Brain microvascular endothelial cell (primary cell): ENCODE measurements around the gene CCDC88C.
A peak's percentile ranks its signal among the peaks of the same experiment; 100 is the strongest.

Experiments used
- DNase-seq: peaks from one replicate; pipeline ENCODE4 v3.0.0-alpha.2; 2020
- H3K27ac ChIP-seq: fragments of 250-450 bp; sonication (Bioruptor Pico); 2 replicates; pipeline ENCODE4 v1.5.1; 2020; ENCODE audit warnings: mild to moderate bottlenecking, moderate library complexity
- H3K27me3 ChIP-seq: fragments of 250-450 bp; sonication (Bioruptor Pico); replicated peaks from 2 replicates; pipeline ENCODE4 v1.5.1; 2020; ENCODE audit warnings: mild to moderate bottlenecking
- H3K36me3 ChIP-seq: fragments of 250-450 bp; sonication (Bioruptor Pico); replicated peaks from 2 replicates; pipeline ENCODE4 v1.5.1; 2020; ENCODE audit warnings: mild to moderate bottlenecking
- H3K4me3 ChIP-seq: 2 replicates; pipeline ENCODE4 v1.5.1; 2011; ENCODE audit warnings: low read depth, mild to moderate bottlenecking, control low read depth, low read length, moderate library complexity
- in situ Hi-C: cut with HindIII; loops from 2 replicates; pipeline ENCODE4 v1.10.0; 2017; ENCODE audit warnings: low sequenced_read_pairs, low pct_ligation_motif_present
- TF ChIP-seq, protein P1 (sequence below): IDR thresholded peaks from 2 replicates; pipeline ENCODE4 v1.5.1; 2011; ENCODE audit warnings: low read depth, mild to moderate bottlenecking, moderate library complexity, low read length, control low read depth, inconsistent platforms; ENCODE audit errors: missing control alignments

CCDC88C gene

GRCh38 chr14:91350813-91351511 is 66.7 kb downstream of the CCDC88C start:
- Histone ChIP-seq H3K36me3 (no peaks in the 10 kb centered on the region), H3K27me3 (no peaks in the 10 kb centered on the region), H3K4me3 (no peak overlapping the region), H3K27ac (no peak overlapping the region)
- in situ Hi-C loops, result no loop called here
- TF ChIP-seq, protein P1, sequence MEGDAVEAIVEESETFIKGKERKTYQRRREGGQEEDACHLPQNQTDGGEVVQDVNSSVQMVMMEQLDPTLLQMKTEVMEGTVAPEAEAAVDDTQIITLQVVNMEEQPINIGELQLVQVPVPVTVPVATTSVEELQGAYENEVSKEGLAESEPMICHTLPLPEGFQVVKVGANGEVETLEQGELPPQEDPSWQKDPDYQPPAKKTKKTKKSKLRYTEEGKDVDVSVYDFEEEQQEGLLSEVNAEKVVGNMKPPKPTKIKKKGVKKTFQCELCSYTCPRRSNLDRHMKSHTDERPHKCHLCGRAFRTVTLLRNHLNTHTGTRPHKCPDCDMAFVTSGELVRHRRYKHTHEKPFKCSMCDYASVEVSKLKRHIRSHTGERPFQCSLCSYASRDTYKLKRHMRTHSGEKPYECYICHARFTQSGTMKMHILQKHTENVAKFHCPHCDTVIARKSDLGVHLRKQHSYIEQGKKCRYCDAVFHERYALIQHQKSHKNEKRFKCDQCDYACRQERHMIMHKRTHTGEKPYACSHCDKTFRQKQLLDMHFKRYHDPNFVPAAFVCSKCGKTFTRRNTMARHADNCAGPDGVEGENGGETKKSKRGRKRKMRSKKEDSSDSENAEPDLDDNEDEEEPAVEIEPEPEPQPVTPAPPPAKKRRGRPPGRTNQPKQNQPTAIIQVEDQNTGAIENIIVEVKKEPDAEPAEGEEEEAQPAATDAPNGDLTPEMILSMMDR, result no peak
- DNase-seq, result peak; percentile 18

GRCh38 chr14:91350483-91350812 is 67.2 kb downstream of the CCDC88C start:
- Histone ChIP-seq H3K27me3 (no peaks in the 10 kb centered on the region), H3K27ac (no peak overlapping the region), H3K36me3 (no peaks in the 10 kb centered on the region), H3K4me3 (no peak overlapping the region)
- DNase-seq, result no peak
- in situ Hi-C loops, result no loop called here
- TF ChIP-seq, protein P1, result no peak

DNA sequence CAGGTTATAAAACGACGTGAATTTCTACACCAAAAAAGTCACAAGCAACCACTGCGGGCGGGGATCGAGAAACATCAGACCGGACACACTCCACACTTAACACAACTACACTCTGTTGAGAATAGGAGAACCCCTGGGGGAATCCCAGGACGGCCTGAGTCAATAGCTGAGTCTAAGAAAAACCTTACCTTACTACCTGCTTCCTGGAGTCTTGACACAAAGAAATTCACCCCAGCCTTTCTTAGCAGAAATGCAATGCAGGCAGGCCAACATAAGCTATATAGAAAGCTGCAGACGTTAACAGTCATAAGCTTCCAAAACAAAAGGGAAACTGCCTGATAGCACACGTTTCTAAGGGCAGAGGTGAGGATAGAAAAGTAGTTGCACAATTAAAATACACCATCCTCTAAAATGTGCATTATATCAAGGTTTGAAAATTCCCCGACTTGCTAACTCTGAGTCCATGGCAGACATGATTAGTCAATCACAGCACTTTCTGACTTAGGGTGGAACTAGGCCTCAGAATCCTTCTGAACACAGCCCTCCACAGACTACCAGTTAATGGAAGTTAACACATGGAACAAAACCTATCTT is 68.0 kb downstream of the CCDC88C start:
- no peak overlapping the region for H3K4me3 ChIP-seq
- H3K27ac ChIP-seq, result no peak overlapping the region
- in situ Hi-C loops, result no loop called here
- H3K36me3 ChIP-seq, result no peaks in the 10 kb centered on the region
- no peak for DNase-seq
- TF ChIP-seq, protein P1, result no peak
- no peaks in the 10 kb centered on the region for H3K27me3 ChIP-seq

DNA sequence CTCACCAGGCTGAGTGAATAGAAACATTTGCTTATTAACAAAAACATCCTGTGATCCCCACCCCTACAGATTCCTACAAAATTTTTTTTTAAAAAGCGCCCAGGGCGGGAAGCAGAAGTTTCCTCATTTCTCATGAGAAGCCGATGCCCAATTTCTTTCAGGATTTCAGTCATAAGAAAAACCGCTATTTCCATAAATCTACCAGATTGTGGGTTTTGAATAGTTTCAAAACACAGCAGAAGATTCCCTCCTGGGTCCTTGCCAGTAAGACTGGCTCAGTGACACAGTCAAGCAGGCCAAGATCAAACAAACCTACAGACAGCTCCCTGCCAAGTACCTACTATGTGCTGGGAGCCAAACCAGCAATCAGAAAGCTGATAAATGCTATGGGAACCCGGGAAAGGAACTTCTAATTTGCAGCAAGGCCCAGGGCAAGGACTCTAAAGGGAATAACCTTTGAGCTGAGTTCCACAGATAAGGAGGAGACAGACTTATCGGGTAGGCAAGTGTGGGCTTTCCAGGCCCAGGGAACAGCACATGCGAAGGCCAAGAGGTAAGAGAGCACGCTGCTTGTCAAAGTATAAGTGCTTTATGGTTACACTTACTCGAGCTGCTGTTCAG is 68.7 kb downstream of the CCDC88C start:
- in situ Hi-C loops, result no loop called here
- DNase-seq, result no peak
- no peak overlapping the region for H3K4me3 ChIP-seq
- H3K27me3 ChIP-seq, result no peaks in the 10 kb centered on the region
- no peak overlapping the region for H3K27ac ChIP-seq
- no peaks in the 10 kb centered on the region for H3K36me3 ChIP-seq
- TF ChIP-seq, protein P1, result no peak

DNA sequence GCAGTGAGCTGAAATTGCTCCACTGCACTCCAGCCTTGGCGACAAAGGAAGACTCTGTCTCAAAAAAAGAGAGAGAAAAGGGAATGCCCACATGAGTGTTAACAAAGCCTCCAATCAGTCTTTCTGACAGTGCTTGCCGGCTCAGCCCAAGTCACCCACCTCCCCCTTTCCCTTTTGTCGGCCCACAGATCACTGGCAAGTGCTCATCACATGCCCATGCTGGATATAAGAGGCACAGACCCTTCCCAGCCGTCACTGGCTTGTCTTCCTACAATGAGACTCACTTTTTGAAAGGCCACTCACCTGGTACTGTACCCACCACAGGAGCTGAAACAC is 70.8 kb downstream of the CCDC88C start:
- H3K27me3 ChIP-seq, result no peaks in the 10 kb centered on the region
- H3K27ac ChIP-seq, result no peak overlapping the region
- H3K36me3 ChIP-seq, result no peaks in the 10 kb centered on the region
- TF ChIP-seq, protein P1, result no peak
- no peak for DNase-seq
- H3K4me3 ChIP-seq, result no peak overlapping the region
- in situ Hi-C loops, result no loop called here

GRCh38 chr14:91344096-91344495 is 73.5 kb downstream of the CCDC88C start:
- DNase-seq, result no peak
- in situ Hi-C loops, result no loop called here
- Histone ChIP-seq H3K4me3 (no peak overlapping the region), H3K27me3 (no peaks in the 10 kb centered on the region), H3K27ac (no peak overlapping the region), H3K36me3 (no peaks in the 10 kb centered on the region)
- TF ChIP-seq, protein P1, result no peak
